Neural progenitor cell (in vitro differentiated cells): Measurements from ENCODE around the gene FGFR3.

Experiments used
- CTCF ChIP-seq: fragments of 200-600 bp; sonication (generic); IDR thresholded peaks from 2 replicates; pipeline ENCODE4 v1.5.1; 2017; ENCODE audit warnings: antibody characterized with exemption, mild to moderate bottlenecking
- EZH2 ChIP-seq: fragments of 200-600 bp; sonication (generic); IDR thresholded peaks from 2 replicates; pipeline ENCODE4 v1.6.1; 2017; ENCODE audit warnings: antibody characterized with exemption, mild to moderate bottlenecking, moderate library complexity
- EZH2phosphoT487 ChIP-seq: fragments of 200-600 bp; sonication (generic); IDR thresholded peaks from 2 replicates; pipeline ENCODE4 v1.6.1; 2017; ENCODE audit warnings: antibody characterized with exemption

- TF ChIP-seq EZH2 (no peak), CTCF (no peak), EZH2phosphoT487 (no peak)
Measured at GRCh38 chr4:1799387-1800375, 6.6 kb downstream of the FGFR3 start.
